Measurements from ENCODE around the gene MAP1LC3A. TPM values are rescaled to one million over a fixed set of nuclear protein-coding genes. Genes with fewer than 3 reads are reported as not detected.

The MAP1LC3A gene
- total RNA-seq, 1 experiment from 2014 or later: 16.9 TPM

GRCh38 chr20:34541917-34542316, 16.6 kb upstream of the MAP1LC3A start:
- POLR2A ChIA-PET (ENCODE audit: low non-redundant PET): no interaction called here
- Histone ChIP-seq H3K4me3 (ENCODE audit: low read depth, low read length, poor library complexity, severe bottlenecking) (no peak overlapping the region), H3K27ac (ENCODE audit: low read depth, low read length, poor library complexity, severe bottlenecking) (no peak overlapping the region), H3K27me3 (replicated peaks; ENCODE audit: insufficient read depth, low read depth, low read length, poor library complexity) (no peaks in the 10 kb centered on the region), H3K4me1 (ENCODE audit: insufficient read depth, low read length, poor library complexity, severe bottlenecking) (no peaks in the 10 kb centered on the region), H3K9me3 (ENCODE audit: low read depth, low read length, poor library complexity, severe bottlenecking) (no peaks in the 10 kb centered on the region), H3K36me3 (ENCODE audit: insufficient read depth, low read length, poor library complexity, severe bottlenecking) (peaks cover 23% of the 10 kb centered on the region)
- TF ChIP-seq EZH2 (IDR thresholded peaks at IDR 0.05; ENCODE audit: borderline replicate concordance, low read depth, low read length, poor library complexity, severe bottlenecking) (no peak), CTCF (conservative IDR thresholded peaks at IDR 0.05; ENCODE audit: low read depth, low read length) (no peak)
- BruUV-seq (replicated peaks): no TSS peak
- intact Hi-C loops (cut with micrococcal nuclease; ENCODE audit: unreplicated experiment): no loop called here
- DNase-seq (ENCODE audit: low spot score): no peak
- CTCF ChIA-PET: interaction anchor here (0.6 to 1.2 kb wide), 2 partner anchors 17 to 229 kb away, joined by 3 to 4 read pairs; partner anchors contain the start of gene MAP1LC3A

GRCh38 chr20:34542439-34542838, 16.1 kb upstream of the MAP1LC3A start:
- Histone ChIP-seq H3K27me3 (replicated peaks; ENCODE audit: insufficient read depth, low read depth, low read length, poor library complexity) (no peaks in the 10 kb centered on the region), H3K27ac (ENCODE audit: low read depth, low read length, poor library complexity, severe bottlenecking) (no peak overlapping the region), H3K4me1 (ENCODE audit: insufficient read depth, low read length, poor library complexity, severe bottlenecking) (no peaks in the 10 kb centered on the region), H3K4me3 (ENCODE audit: low read depth, low read length, poor library complexity, severe bottlenecking) (no peak overlapping the region), H3K36me3 (ENCODE audit: insufficient read depth, low read length, poor library complexity, severe bottlenecking) (peaks cover 19% of the 10 kb centered on the region), H3K9me3 (ENCODE audit: low read depth, low read length, poor library complexity, severe bottlenecking) (no peaks in the 10 kb centered on the region)
- no TSS peak for BruUV-seq (replicated peaks)
- intact Hi-C loops (cut with micrococcal nuclease; ENCODE audit: unreplicated experiment): no loop called here
- POLR2A ChIA-PET (ENCODE audit: low non-redundant PET): no interaction called here
- CTCF ChIA-PET: no interaction called here
- no peak for TF ChIP-seq EZH2 (IDR thresholded peaks at IDR 0.05; ENCODE audit: borderline replicate concordance, low read depth, low read length, poor library complexity, severe bottlenecking)
- TF ChIP-seq CTCF (conservative IDR thresholded peaks at IDR 0.05; ENCODE audit: low read depth, low read length): no peak
- no peak for DNase-seq (ENCODE audit: low spot score)

GRCh38 chr20:34543463-34544056, 15.0 kb upstream of the MAP1LC3A start:
- intact Hi-C loops (cut with micrococcal nuclease; ENCODE audit: unreplicated experiment): no loop called here
- Histone ChIP-seq H3K27me3 (replicated peaks; ENCODE audit: insufficient read depth, low read depth, low read length, poor library complexity) (no peaks in the 10 kb centered on the region), H3K27ac (ENCODE audit: low read depth, low read length, poor library complexity, severe bottlenecking) (no peak overlapping the region), H3K4me3 (ENCODE audit: low read depth, low read length, poor library complexity, severe bottlenecking) (no peak overlapping the region), H3K9me3 (ENCODE audit: low read depth, low read length, poor library complexity, severe bottlenecking) (no peaks in the 10 kb centered on the region), H3K36me3 (ENCODE audit: insufficient read depth, low read length, poor library complexity, severe bottlenecking) (peaks cover 16% of the 10 kb centered on the region), H3K4me1 (ENCODE audit: insufficient read depth, low read length, poor library complexity, severe bottlenecking) (no peaks in the 10 kb centered on the region)
- POLR2A ChIA-PET (ENCODE audit: low non-redundant PET): no interaction called here
- no peak for DNase-seq (ENCODE audit: low spot score)
- CTCF ChIA-PET: no interaction called here
- no TSS peak for BruUV-seq (replicated peaks)
- no peak for TF ChIP-seq EZH2 (IDR thresholded peaks at IDR 0.05; ENCODE audit: borderline replicate concordance, low read depth, low read length, poor library complexity, severe bottlenecking)
- no peak for TF ChIP-seq CTCF (conservative IDR thresholded peaks at IDR 0.05; ENCODE audit: low read depth, low read length)
